GM12801 (cell line): ENCODE data around the gene AATK.

Experiments used
- CTCF ChIP-seq: IDR thresholded peaks from one replicate; pipeline ENCODE4 v1.5.1; 2011; ENCODE audit warnings: control low read depth; ENCODE audit not compliant: insufficient read length; ENCODE audit errors: extremely low read depth

The AATK gene

GRCh38 chr17:81194941-81195901 is 29.2 kb upstream of the AATK start:
- TF ChIP-seq CTCF, result no peak

- no peak for TF ChIP-seq CTCF
Observed at GRCh38 chr17:81194225-81194760, 28.3 kb upstream of the AATK start.

- TF ChIP-seq CTCF, result no peak
Observed at GRCh38 chr17:81193470-81194224, 27.6 kb upstream of the AATK start.

GRCh38 chr17:81193051-81193410 is 27.0 kb upstream of the AATK start:
- no peak for TF ChIP-seq CTCF

GRCh38 chr17:81192386-81193050 is 26.5 kb upstream of the AATK start:
- no peak for TF ChIP-seq CTCF

- no peak for TF ChIP-seq CTCF
Observed at GRCh38 chr17:81191646-81192045, 25.6 kb upstream of the AATK start.

GRCh38 chr17:81191116-81191515 is 25.1 kb upstream of the AATK start:
- no peak for TF ChIP-seq CTCF
